GM12873 (cell line): Measurements from ENCODE around the gene MAP2K5.

ENCODE experiments used
- CTCF ChIP-seq: IDR thresholded peaks from 2 replicates; pipeline ENCODE4 v1.5.1; 2012; ENCODE audit warnings: low read depth, mild to moderate bottlenecking, moderate library complexity, low read length, control low read depth; ENCODE audit not compliant: insufficient read depth; ENCODE audit errors: missing control alignments

The MAP2K5 gene

GRCh38 chr15:67724691-67725375 is 182.3 kb downstream of the MAP2K5 start:
- no peak for TF ChIP-seq CTCF

DNA sequence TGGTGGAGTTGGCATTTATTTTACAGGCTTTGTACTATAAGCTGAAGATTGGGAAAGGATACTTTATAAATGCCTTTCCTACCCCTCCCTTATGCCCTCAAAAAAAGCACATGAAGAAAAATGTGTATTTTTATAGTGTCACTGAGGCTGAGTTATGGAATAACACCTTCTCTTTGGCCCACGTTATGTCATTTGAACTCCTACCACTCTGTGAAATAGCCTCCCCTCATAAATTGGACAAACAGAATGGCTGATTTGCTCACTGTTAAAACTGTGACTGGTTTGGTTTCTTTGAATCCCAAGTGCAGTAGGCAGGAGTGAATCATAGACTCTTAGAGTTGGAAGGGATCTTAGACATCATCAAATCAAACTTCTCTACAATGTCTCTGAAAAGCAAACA is 187.6 kb downstream of the MAP2K5 start:
- no peak for TF ChIP-seq CTCF

DNA sequence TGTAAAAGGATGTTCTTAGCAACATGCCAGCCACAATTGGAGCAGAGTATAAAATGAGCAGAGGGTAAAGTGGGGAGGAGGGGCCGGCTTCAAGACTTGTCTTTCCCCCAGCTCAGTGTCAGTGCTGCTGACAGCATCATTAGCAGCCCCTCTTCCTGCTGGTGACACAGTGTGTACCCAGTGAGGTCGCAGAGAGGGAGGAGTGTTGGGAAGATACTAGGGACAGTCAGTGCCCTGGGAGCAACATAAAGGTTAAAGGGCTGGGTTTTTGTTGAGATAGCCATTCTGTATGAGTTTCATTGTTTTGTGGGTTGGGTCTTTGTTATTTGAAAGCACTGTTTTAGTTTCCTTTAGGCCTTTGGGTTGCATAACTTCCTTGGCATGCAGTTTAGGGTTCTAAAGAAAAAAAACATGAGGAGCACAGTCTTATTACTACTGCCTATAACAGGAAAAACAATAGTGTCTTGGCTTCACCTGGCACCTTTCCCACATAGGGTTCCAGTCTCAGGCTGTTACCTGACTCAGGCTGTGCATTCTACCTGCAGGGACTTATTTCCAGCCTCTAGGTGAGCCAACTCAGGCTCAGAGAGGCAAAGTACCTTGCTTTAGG is 188.7 kb downstream of the MAP2K5 start:
- TF ChIP-seq CTCF: no peak

DNA sequence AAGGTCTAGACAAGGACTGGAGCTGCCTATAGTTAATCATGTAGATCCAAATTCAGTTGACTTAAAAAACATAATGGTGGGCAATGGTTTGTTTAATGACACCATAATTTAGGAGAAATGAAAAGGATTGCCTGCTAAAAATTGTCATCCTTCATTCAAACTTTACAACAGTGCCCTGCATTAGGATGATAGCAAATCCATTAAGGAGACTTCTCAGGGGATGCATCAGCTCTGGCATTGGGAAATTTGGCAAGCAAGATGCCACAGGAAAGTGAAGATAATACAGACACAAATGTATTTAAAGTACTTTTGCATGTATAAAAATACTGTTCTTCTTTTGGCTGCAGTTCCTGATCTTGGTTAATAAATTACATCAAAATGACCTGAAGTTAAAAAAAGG is 189.7 kb downstream of the MAP2K5 start:
- TF ChIP-seq CTCF: no peak

- TF ChIP-seq CTCF: no peak
Measured at GRCh38 chr15:67732671-67733374, 190.3 kb downstream of the MAP2K5 start.

DNA sequence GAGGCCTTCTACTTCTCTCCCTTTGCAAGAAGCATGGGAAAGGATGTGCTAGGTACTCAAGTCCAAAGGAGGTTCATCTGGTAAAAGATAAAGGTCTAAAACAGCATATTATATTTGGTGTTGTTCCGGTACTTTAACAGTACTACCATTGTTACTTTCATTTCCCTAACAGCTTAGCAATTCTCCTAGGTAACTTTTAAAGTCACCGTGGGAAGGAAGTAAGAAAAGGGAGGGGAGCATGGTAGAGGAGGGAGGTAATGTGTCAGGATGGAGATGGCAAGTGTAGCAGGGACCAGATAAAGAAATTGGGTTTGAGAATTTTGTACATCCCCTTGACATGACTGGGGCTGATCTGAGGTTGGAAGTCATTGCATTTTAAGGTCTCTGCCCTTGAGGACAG is 193.4 kb downstream of the MAP2K5 start:
- TF ChIP-seq CTCF: no peak

DNA sequence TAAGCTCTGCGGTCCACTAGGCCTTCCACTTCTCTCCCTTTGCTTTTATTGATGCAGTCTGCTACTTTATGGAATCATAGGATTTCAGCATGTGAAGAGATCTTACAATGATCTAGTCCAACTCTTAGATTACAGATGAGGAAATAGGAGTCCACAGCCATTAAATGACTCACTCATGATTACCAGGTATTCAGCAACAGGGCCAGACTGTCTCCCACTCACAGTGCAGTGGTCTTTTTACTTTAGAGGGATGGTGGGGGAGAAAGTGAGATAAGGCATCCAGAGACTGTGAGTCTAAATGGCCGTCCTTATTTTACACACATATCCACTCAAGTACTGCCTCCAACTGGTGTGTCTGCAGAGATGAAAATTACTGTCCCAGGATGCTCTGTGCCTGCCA is 194.3 kb downstream of the MAP2K5 start:
- no peak for TF ChIP-seq CTCF
